ENCODE measurements around the gene TTYH1. TPM values are rescaled to one million over a fixed set of nuclear protein-coding genes. Genes with fewer than 3 reads are reported as not detected.

The TTYH1 gene
- total RNA-seq, 2 donors from 2014 or later = 1.0 to 2.0 TPM

GRCh38 chr19:54477650-54478049, 62.4 kb downstream of the TTYH1 start:
- Histone ChIP-seq H3K27me3 (ENCODE audit: control insufficient read depth, insufficient read depth, low read length, poor library complexity, severe bottlenecking) (no peaks in the 10 kb centered on the region), H3K9me3 (ENCODE audit: control insufficient read depth, low read length) (no peaks in the 10 kb centered on the region), H3K4me3 (ENCODE audit: low read length) (no peak overlapping the region), H3K9ac (ENCODE audit: extremely low read depth, low read length, poor library complexity, severe bottlenecking) (no peak overlapping the region), H3K27ac (ENCODE audit: low read depth, low read length) (no peak overlapping the region), H3K4me1 (ENCODE audit: control insufficient read depth, insufficient read depth, low read length) (no peaks in the 10 kb centered on the region), H3K36me3 (ENCODE audit: control insufficient read depth, insufficient read depth, low read length) (no peaks in the 10 kb centered on the region)
- Mint-ChIP-seq H3K27me3 (ENCODE audit: insufficient read depth) (peaks cover 38% of the 10 kb centered on the region), H3K9me3 (no peaks in the 10 kb centered on the region), H3K4me3 (no peak overlapping the region), H3K4me1 (no peaks in the 10 kb centered on the region), H3K27ac (no peak overlapping the region), H3K36me3 (ENCODE audit: low read depth) (no peaks in the 10 kb centered on the region)
- TF ChIP-seq CTCF (conservative IDR thresholded peaks at IDR 0.05) = peak; percentile 36
- WGBS, 2 experiments (ENCODE audit: insufficient coverage in 1 of 2, insufficient read length in 1 of 2) = 62 to 92% methylated on average over 2 to 3 of the region's 3 CpGs
- no peak for DNase-seq

- 10 to 28% methylated on average over 5 to 9 of the region's 10 CpGs for WGBS, 2 experiments (ENCODE audit: insufficient coverage in 1 of 2, insufficient read length in 1 of 2)
- peaks cover 31% of the 10 kb centered on the region for H3K27me3 Mint-ChIP-seq (ENCODE audit: insufficient read depth)
- no peaks in the 10 kb centered on the region for H3K9me3 ChIP-seq (ENCODE audit: control insufficient read depth, low read length)
- no peaks in the 10 kb centered on the region for H3K27me3 ChIP-seq (ENCODE audit: control insufficient read depth, insufficient read depth, low read length, poor library complexity, severe bottlenecking)
- peak; percentile 83 for DNase-seq
- no peaks in the 10 kb centered on the region for H3K36me3 ChIP-seq (ENCODE audit: control insufficient read depth, insufficient read depth, low read length)
- H3K27ac Mint-ChIP-seq = no peak overlapping the region
- H3K4me1 Mint-ChIP-seq = no peaks in the 10 kb centered on the region
- no peak overlapping the region for H3K9ac ChIP-seq (ENCODE audit: extremely low read depth, low read length, poor library complexity, severe bottlenecking)
- no peaks in the 10 kb centered on the region for H3K4me1 ChIP-seq (ENCODE audit: control insufficient read depth, insufficient read depth, low read length)
- no peak overlapping the region for H3K4me3 ChIP-seq (ENCODE audit: low read length)
- no peaks in the 10 kb centered on the region for H3K36me3 Mint-ChIP-seq (ENCODE audit: low read depth)
- TF ChIP-seq CTCF (conservative IDR thresholded peaks at IDR 0.05) = peak; percentile 80
- H3K4me3 Mint-ChIP-seq = no peak overlapping the region
- H3K9me3 Mint-ChIP-seq = no peaks in the 10 kb centered on the region
- no peak overlapping the region for H3K27ac ChIP-seq (ENCODE audit: low read depth, low read length)
Observed at GRCh38 chr19:54478677-54479266, 63.5 kb downstream of the TTYH1 start.

- Mint-ChIP-seq H3K4me1 (no peaks in the 10 kb centered on the region), H3K36me3 (ENCODE audit: low read depth) (no peaks in the 10 kb centered on the region), H3K27ac (no peak overlapping the region), H3K9me3 (peaks cover 5% of the 10 kb centered on the region), H3K27me3 (ENCODE audit: insufficient read depth) (peaks cover 24% of the 10 kb centered on the region), H3K4me3 (no peak overlapping the region)
- Histone ChIP-seq H3K9me3 (ENCODE audit: control insufficient read depth, low read length) (no peaks in the 10 kb centered on the region), H3K9ac (ENCODE audit: extremely low read depth, low read length, poor library complexity, severe bottlenecking) (no peak overlapping the region), H3K27me3 (ENCODE audit: control insufficient read depth, insufficient read depth, low read length, poor library complexity, severe bottlenecking) (no peaks in the 10 kb centered on the region), H3K4me1 (ENCODE audit: control insufficient read depth, insufficient read depth, low read length) (no peaks in the 10 kb centered on the region), H3K4me3 (ENCODE audit: low read length) (no peak overlapping the region), H3K36me3 (ENCODE audit: control insufficient read depth, insufficient read depth, low read length) (no peaks in the 10 kb centered on the region), H3K27ac (ENCODE audit: low read depth, low read length) (no peak overlapping the region)
- DNase-seq = no peak
- no peak for TF ChIP-seq CTCF (conservative IDR thresholded peaks at IDR 0.05)
- 88 to 100% methylated on average over 1 of the region's 2 CpGs for WGBS, 2 experiments (ENCODE audit: insufficient coverage in 1 of 2, insufficient read length in 1 of 2)
Observed at GRCh38 chr19:54480051-54480450, 64.8 kb downstream of the TTYH1 start.
